Measurements from ENCODE around the gene OTC. TPM values are rescaled to one million over a fixed set of nuclear protein-coding genes. Genes with fewer than 3 reads are reported as not detected.

OTC gene
- total and polyA plus RNA-seq, 2 experiments from 2014 or later = not detected

DNA sequence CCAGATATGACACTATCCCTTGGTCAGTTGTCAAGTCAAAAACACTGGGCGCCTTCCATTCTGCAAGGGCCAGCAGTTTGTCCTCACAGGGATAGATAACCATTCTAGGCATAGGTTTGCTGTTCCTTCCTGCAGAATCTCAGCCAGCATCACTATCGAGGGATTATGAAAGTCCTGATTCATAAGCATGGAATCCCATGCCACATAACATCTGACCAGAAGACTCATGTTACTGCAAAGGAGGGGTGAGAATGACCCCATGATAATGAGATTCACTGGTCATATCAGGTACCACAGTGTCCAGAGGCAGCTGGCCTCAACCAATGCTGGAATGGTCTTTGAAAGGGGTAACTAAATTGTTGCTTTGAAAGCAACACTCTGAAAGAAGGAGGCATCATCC is 84.7 kb downstream of the OTC start:
- H3K9me3 ChIP-seq (ENCODE audit: low read depth) = no peaks in the 10 kb centered on the region
- no peak overlapping the region for H3K9ac ChIP-seq
- peak; percentile 10 for DNase-seq
- H3K4me1 ChIP-seq (ENCODE audit: insufficient read depth) = no peaks in the 10 kb centered on the region
- no peaks in the 10 kb centered on the region for H3F3A ChIP-seq (ENCODE audit: insufficient read depth)
- no peak overlapping the region for H3K27ac ChIP-seq
- in situ Hi-C loops (cut with MboI) = no loop called here
- H3K36me3 ChIP-seq (ENCODE audit: low read depth) = no peaks in the 10 kb centered on the region
- H3K4me2 ChIP-seq (ENCODE audit: unreplicated experiment) = no peak overlapping the region
- WGBS, 2 experiments (ENCODE audit: low coverage in 1 of 2, low lambda C conversion rate in 2 of 2, missing lambda C conversion rate in 2 of 2) = 33 to 39% methylated on average over 2 of the region's 2 CpGs
- no peaks in the 10 kb centered on the region for H3K9me2 ChIP-seq (ENCODE audit: insufficient read depth)
- TF ChIP-seq EZH2 (IDR thresholded peaks at IDR 0.05; ENCODE audit: insufficient read depth, poor library complexity, severe bottlenecking) (no peak), EZH2phosphoT487 (IDR thresholded peaks at IDR 0.05; ENCODE audit: insufficient read depth, low read depth) (no peak)
- H3K27me3 ChIP-seq (replicated peaks; ENCODE audit: insufficient read depth) = no peaks in the 10 kb centered on the region
- no peak overlapping the region for H2AFZ ChIP-seq
- H3K79me2 ChIP-seq (ENCODE audit: insufficient read depth) = no peaks in the 10 kb centered on the region
- H3K4me3 ChIP-seq = no peak overlapping the region
- no peaks in the 10 kb centered on the region for H4K20me1 ChIP-seq (ENCODE audit: insufficient read depth)

DNA sequence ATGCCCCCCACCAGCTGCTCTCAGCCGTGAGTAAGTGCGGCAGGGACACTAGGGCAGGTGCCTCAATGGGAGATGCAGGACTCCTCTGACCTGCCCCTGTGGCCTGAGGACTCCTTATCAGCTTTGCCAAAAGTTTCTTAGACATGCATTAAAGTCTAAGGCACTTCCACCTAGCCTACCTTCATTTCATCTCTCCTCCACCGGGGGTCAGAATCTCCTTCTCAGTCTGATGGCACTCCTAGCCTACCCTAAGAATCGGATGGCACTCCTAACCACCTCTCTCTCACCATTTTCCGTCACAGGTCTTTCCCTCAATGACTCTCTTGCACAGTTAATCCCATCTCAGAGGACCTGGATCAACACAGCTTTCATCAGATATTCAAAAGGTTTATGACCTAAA is 85.9 kb downstream of the OTC start:
- TF ChIP-seq EZH2phosphoT487 (IDR thresholded peaks at IDR 0.05; ENCODE audit: insufficient read depth, low read depth) = no peak
- TF ChIP-seq EZH2 (IDR thresholded peaks at IDR 0.05; ENCODE audit: insufficient read depth, poor library complexity, severe bottlenecking) = no peak
- Histone ChIP-seq H3K9me2 (ENCODE audit: insufficient read depth) (no peaks in the 10 kb centered on the region), H3K9ac (no peak overlapping the region), H2AFZ (no peak overlapping the region), H3K36me3 (ENCODE audit: low read depth) (no peaks in the 10 kb centered on the region), H3K4me2 (ENCODE audit: unreplicated experiment) (no peak overlapping the region), H3K4me1 (ENCODE audit: insufficient read depth) (no peaks in the 10 kb centered on the region), H3F3A (ENCODE audit: insufficient read depth) (no peaks in the 10 kb centered on the region), H3K27ac (no peak overlapping the region), H3K27me3 (replicated peaks; ENCODE audit: insufficient read depth) (no peaks in the 10 kb centered on the region), H3K4me3 (no peak overlapping the region), H3K9me3 (ENCODE audit: low read depth) (no peaks in the 10 kb centered on the region), H4K20me1 (ENCODE audit: insufficient read depth) (no peaks in the 10 kb centered on the region), H3K79me2 (ENCODE audit: insufficient read depth) (no peaks in the 10 kb centered on the region)
- WGBS, 2 experiments (ENCODE audit: low coverage in 1 of 2, low lambda C conversion rate in 2 of 2, missing lambda C conversion rate in 2 of 2) = 82 to 93% methylated on average over 3 to 5 of the region's 5 CpGs
- in situ Hi-C loops (cut with MboI) = no loop called here
- no peak for DNase-seq

DNA sequence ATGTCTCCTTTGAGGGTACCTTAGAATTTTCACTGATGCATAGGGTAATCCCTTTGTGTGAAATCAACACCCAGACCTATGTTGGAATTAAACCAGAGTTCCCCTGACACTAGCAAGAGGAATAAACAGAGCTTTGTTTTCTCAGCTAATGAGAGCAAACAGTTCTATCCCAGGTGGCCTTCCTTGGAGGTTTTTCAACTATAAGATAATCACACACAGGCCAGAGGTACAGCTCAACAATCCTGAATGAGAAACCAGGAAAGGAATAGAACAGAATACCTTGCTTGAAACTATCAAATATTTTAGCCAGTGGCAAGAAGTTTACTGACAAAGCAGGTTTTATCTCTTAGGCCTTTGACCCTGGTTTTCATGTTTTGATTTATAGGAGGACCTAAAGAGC is 100.2 kb downstream of the OTC start:
- no peaks in the 10 kb centered on the region for H3K79me2 ChIP-seq (ENCODE audit: insufficient read depth)
- in situ Hi-C loops (cut with MboI) = loop anchor here (25.0 kb wide), 1 partner anchor 90 kb away; the partner anchor contains the start of gene OTC

DNA sequence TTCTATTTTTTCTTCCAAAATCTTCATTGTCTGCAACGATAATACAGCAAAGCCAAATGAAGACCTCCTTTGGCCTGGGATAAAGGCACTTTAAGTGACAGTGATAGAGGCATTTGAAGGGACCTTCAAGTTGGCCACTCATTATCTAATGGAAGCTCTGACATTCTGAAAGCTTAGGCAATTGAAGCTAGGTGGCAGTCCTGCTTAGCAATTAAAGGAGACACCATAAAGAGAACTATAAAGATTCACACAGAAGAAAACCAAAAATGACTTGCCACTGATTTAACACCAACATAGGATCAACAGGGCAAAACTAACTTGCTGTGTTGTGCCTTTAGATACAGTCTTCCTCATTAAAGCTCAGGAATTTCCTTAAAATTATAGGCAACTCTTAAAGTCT is 105.7 kb downstream of the OTC start:
- in situ Hi-C loops (cut with MboI) = loop anchor here (25.0 kb wide), 1 partner anchor 96 kb away; the partner anchor contains the start of gene OTC
- H3K79me2 ChIP-seq (ENCODE audit: insufficient read depth) = no peaks in the 10 kb centered on the region
- no peaks in the 10 kb centered on the region for H3F3A ChIP-seq (ENCODE audit: insufficient read depth)
- no peaks in the 10 kb centered on the region for H3K4me1 ChIP-seq (ENCODE audit: insufficient read depth)
- no peak overlapping the region for H3K4me2 ChIP-seq (ENCODE audit: unreplicated experiment)
- DNase-seq = no peak
- H3K9ac ChIP-seq = no peak overlapping the region
- H3K27me3 ChIP-seq (replicated peaks; ENCODE audit: insufficient read depth) = no peaks in the 10 kb centered on the region
- WGBS, 2 experiments (ENCODE audit: low coverage in 1 of 2, low lambda C conversion rate in 2 of 2, missing lambda C conversion rate in 2 of 2) = 53 to 56% methylated on average over 1 of the region's 1 CpG
- no peaks in the 10 kb centered on the region for H4K20me1 ChIP-seq (ENCODE audit: insufficient read depth)
- TF ChIP-seq EZH2phosphoT487 (IDR thresholded peaks at IDR 0.05; ENCODE audit: insufficient read depth, low read depth) (no peak), EZH2 (IDR thresholded peaks at IDR 0.05; ENCODE audit: insufficient read depth, poor library complexity, severe bottlenecking) (no peak)
- no peak overlapping the region for H2AFZ ChIP-seq
- H3K4me3 ChIP-seq = no peak overlapping the region
- no peaks in the 10 kb centered on the region for H3K9me2 ChIP-seq (ENCODE audit: insufficient read depth)
- no peaks in the 10 kb centered on the region for H3K9me3 ChIP-seq (ENCODE audit: low read depth)
- no peak overlapping the region for H3K27ac ChIP-seq
- H3K36me3 ChIP-seq (ENCODE audit: low read depth) = no peaks in the 10 kb centered on the region

More for the DNA sequence above, 100.2 kb downstream of the OTC start:
- DNase-seq = no peak
- H3F3A ChIP-seq (ENCODE audit: insufficient read depth) = no peaks in the 10 kb centered on the region
- no peak overlapping the region for H3K4me2 ChIP-seq (ENCODE audit: unreplicated experiment)
- H3K9ac ChIP-seq = no peak overlapping the region
- no peak overlapping the region for H3K4me3 ChIP-seq
- no peaks in the 10 kb centered on the region for H3K4me1 ChIP-seq (ENCODE audit: insufficient read depth)
- H3K9me2 ChIP-seq (ENCODE audit: insufficient read depth) = no peaks in the 10 kb centered on the region
- no peak overlapping the region for H3K27ac ChIP-seq
- H2AFZ ChIP-seq = no peak overlapping the region
- H4K20me1 ChIP-seq (ENCODE audit: insufficient read depth) = no peaks in the 10 kb centered on the region
- TF ChIP-seq EZH2 (IDR thresholded peaks at IDR 0.05; ENCODE audit: insufficient read depth, poor library complexity, severe bottlenecking) = no peak
- no peak for TF ChIP-seq EZH2phosphoT487 (IDR thresholded peaks at IDR 0.05; ENCODE audit: insufficient read depth, low read depth)
- H3K9me3 ChIP-seq (ENCODE audit: low read depth) = no peaks in the 10 kb centered on the region
- no peaks in the 10 kb centered on the region for H3K27me3 ChIP-seq (replicated peaks; ENCODE audit: insufficient read depth)
- H3K36me3 ChIP-seq (ENCODE audit: low read depth) = no peaks in the 10 kb centered on the region

DNA sequence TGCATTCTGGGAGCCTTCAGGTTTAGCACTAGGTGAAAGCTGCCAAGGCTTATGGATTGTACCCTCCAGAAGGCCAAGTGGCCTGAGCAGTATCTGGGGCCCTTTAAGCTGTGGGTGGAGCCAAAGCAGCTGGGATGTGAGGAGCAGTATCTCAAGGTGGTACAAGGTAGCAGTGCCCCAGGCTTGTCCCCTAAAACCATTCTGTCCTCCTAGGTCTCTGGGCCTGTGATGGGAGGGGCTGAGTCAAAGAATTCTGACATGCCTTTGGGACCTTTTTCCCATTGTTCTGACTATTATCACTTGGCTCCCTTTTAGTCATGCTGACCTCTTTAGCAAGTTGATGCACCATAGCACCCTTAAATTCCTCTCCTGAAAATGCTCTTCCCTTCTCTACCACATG is 109.9 kb downstream of the OTC start:
- DNase-seq = no peak
- Histone ChIP-seq H3K79me2 (ENCODE audit: insufficient read depth) (no peaks in the 10 kb centered on the region), H3K27ac (no peak overlapping the region), H3K4me3 (no peak overlapping the region), H3K9me3 (ENCODE audit: low read depth) (no peaks in the 10 kb centered on the region), H4K20me1 (ENCODE audit: insufficient read depth) (no peaks in the 10 kb centered on the region), H3K4me1 (ENCODE audit: insufficient read depth) (no peaks in the 10 kb centered on the region), H3F3A (ENCODE audit: insufficient read depth) (no peaks in the 10 kb centered on the region), H3K36me3 (ENCODE audit: low read depth) (no peaks in the 10 kb centered on the region), H3K27me3 (replicated peaks; ENCODE audit: insufficient read depth) (no peaks in the 10 kb centered on the region), H3K9me2 (ENCODE audit: insufficient read depth) (no peaks in the 10 kb centered on the region), H3K4me2 (ENCODE audit: unreplicated experiment) (no peak overlapping the region), H3K9ac (no peak overlapping the region), H2AFZ (no peak overlapping the region)
- TF ChIP-seq EZH2 (IDR thresholded peaks at IDR 0.05; ENCODE audit: insufficient read depth, poor library complexity, severe bottlenecking) = no peak
- TF ChIP-seq EZH2phosphoT487 (IDR thresholded peaks at IDR 0.05; ENCODE audit: insufficient read depth, low read depth) = no peak
- in situ Hi-C loops (cut with MboI) = loop anchor here (25.0 kb wide), 1 partner anchor 100 kb away; the partner anchor contains the start of gene OTC

All from GM23248 (cell line).